Activated T-helper 2 cell treated with anti-CD3 and anti-CD28 coated beads, Interferon-gamma antibody, Interleukin-2, Interleukin-4, amounts not matched to agents 10 μg/mL and 5 μg/mL and 100 μg/mL, durations not matched to agents 14 hours and 24 hours and 36 hours (primary cell): ENCODE data around the gene LDLRAD2. TPM values are rescaled to one million over a fixed set of nuclear protein-coding genes. Genes with fewer than 3 reads are reported as not detected.
"Not testable (repeated sequence)": the region's sequence is repeated elsewhere in the genome, so short reads cannot be mapped to it uniquely, and the experiment has no call there.

Source experiments
- DNase-seq: peaks from one replicate; pipeline ENCODE4 v3.0.0; 2021; ENCODE audit warnings: low spot score
- H3K27ac Mint-ChIP-seq: one replicate; pipeline ENCODE4 v1.8.0; 2021; ENCODE audit warnings: mixed read lengths
- H3K27me3 Mint-ChIP-seq: one replicate; pipeline ENCODE4 v1.8.0; 2021; ENCODE audit warnings: low read depth, mixed read lengths
- H3K36me3 Mint-ChIP-seq: one replicate; pipeline ENCODE4 v1.8.0; 2021; ENCODE audit warnings: low read depth, mixed read lengths
- H3K4me1 Mint-ChIP-seq: one replicate; pipeline ENCODE4 v1.8.0; 2021; ENCODE audit warnings: low read depth, mixed read lengths
- H3K4me3 Mint-ChIP-seq: one replicate; pipeline ENCODE4 v1.8.0; 2021; ENCODE audit warnings: low read depth, mild to moderate bottlenecking, moderate library complexity, mixed read lengths
- H3K9me3 Mint-ChIP-seq: one replicate; pipeline ENCODE4 v1.8.0; 2021; ENCODE audit warnings: mixed read lengths
- intact Hi-C: fragments of 100-400 bp; cut with micrococcal nuclease; formaldehyde crosslinking; loops from one replicate; pipeline ENCODE4 v1.15.1; 2023
- total RNA-seq: library from RNA; stranded (reverse); gene quantifications from 2 replicates; pipeline ENCODE4 v1.2.3, GENCODE V29; 2022

The LDLRAD2 gene
- total RNA-seq, 1 donor from 2014 or later: not detected

DNA sequence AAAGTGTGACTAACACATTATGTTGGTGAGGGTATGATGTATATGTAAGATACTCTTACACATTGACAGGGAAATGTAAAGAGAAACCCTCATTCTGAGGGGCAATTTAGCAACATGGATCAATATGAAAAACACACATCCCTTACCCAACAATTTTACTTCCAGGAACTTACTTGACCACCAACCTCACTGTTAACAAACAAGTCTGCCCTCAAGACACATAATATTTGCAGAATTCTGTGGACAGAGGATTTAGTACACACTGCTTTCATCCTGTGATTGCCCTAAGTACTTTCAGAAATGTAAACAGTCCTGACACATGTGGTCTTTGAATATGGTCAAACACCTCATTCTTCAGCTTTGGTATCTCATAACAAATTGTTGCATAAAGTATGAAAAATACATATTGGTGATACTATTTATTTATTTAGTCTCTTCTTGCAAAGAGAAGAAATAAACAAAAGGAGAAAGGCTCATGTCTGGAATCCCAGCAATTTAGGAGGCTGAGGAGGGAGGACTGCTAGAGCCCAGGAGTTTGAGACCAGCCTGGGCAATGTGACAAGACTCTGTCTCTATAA is 36.0 kb upstream of the LDLRAD2 start:
- no peaks in the 10 kb centered on the region for H3K9me3 Mint-ChIP-seq

DNA sequence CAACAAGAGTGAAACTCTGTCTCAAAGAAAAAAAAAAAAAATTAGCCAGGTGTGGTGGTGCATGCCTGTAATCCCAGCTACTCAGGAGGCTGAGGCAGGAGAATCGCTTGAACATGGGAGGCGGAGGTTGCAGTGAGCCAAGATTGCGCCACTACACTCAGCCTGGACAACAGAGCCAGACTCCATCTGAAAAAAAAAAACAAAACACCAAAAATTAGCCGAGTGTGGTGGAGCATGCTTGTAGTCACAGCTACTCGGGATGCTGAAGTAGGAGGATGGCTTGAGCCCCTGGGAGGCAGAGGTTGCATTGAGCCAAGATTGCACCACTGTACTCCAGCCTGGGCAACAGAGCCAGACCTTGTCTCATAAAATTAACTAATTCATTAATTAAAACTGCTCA is 35.1 kb upstream of the LDLRAD2 start:
- H3K9me3 Mint-ChIP-seq, intact Hi-C loops, H3K4me3 Mint-ChIP-seq, H3K27me3 Mint-ChIP-seq, H3K27ac Mint-ChIP-seq, DNase-seq: not testable (repeated sequence)
- Mint-ChIP-seq H3K4me1 (peaks cover 38% of the 10 kb centered on the region), H3K36me3 (peaks cover 43% of the 10 kb centered on the region)

More for the DNA sequence above, 36.0 kb upstream of the LDLRAD2 start:
- Mint-ChIP-seq H3K4me1 (peaks cover 38% of the 10 kb centered on the region), H3K36me3 (peaks cover 43% of the 10 kb centered on the region), H3K27ac (peak overlapping the region; percentile 63), H3K4me3 (no peak overlapping the region), H3K27me3 (no peaks in the 10 kb centered on the region)
- no peak for DNase-seq
- intact Hi-C loops: no loop called here

DNA sequence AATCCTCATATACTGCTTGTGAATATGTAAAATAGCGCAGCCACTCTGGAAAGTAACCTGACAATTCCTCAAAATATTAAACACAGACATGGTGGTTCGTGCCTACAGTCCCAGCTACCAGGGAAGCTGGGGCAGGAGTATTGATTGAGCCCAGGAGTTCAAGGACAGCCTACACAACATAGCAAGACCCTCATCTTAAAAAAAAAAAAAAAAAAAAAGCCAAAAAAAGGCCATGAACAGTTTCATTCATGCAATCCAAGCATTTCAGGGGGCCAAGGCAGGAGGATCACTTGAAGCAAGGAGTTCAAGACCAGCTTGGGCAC is 33.7 kb upstream of the LDLRAD2 start:
- H3K27ac Mint-ChIP-seq: peak overlapping the region; percentile 57
- intact Hi-C loops: no loop called here

DNA sequence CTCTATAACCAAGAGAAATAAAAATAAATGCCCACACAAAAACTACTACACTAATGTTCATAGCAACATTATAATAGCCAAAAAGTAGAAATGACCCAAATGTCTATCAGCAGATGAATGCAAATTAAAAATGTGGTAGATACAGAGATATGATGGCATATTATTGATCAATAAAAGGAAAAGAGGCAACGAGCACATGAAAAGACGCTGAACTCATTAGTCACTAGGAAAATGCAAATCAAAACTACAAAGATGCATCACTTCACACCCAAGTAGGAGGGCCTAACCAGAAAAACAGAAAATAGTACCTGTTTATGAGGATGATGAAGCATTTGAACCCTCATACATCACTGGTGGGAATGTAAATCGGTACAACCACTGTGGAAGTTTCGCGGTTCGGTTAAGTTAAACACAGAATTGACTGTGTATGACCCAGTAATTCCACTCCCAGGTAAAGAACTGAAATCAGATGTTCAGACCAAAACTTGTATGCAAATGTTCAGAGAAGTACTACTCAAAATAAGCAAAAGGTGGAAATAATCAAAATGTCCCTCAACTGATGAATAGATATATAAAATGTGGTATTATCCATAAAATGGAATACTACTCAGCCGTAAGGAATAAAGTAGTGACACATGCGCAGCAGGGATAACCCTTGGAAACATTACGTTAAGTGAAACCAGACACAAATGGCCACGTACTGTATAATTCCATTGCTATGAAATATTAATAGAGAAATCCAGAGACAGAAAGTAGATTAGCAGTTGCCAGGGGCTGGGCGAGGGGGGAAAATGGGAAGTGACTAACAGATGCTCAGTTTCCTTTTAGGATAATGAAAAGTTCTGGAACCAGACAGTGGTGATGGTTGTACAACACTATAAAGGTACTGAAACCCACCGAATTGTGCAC is 32.2 kb upstream of the LDLRAD2 start:
- H3K4me3 Mint-ChIP-seq: peak overlapping the region; percentile 66
- H3K4me1 Mint-ChIP-seq: peaks cover 36% of the 10 kb centered on the region

More for the DNA sequence above, 33.7 kb upstream of the LDLRAD2 start:
- Mint-ChIP-seq H3K36me3 (peaks cover 42% of the 10 kb centered on the region), H3K9me3 (no peaks in the 10 kb centered on the region), H3K4me1 (peaks cover 36% of the 10 kb centered on the region), H3K4me3 (peak overlapping the region; percentile 20), H3K27me3 (no peaks in the 10 kb centered on the region)
- DNase-seq: no peak

GRCh38 chr1:21781815-21782348 is 30.2 kb upstream of the LDLRAD2 start:
- Mint-ChIP-seq H3K27ac (peak overlapping the region; percentile 100), H3K4me3 (peak overlapping the region; percentile 96), H3K36me3 (peaks cover 28% of the 10 kb centered on the region), H3K4me1 (peaks cover 25% of the 10 kb centered on the region), H3K9me3 (no peaks in the 10 kb centered on the region), H3K27me3 (peaks cover 3% of the 10 kb centered on the region)
- intact Hi-C loops: loop anchor here (2.0 to 5.0 kb wide), 5 partner anchors 39 to 490 kb away; partner anchors contain the start of genes CDC42 and ECE1
- DNase-seq: no peak

More for the DNA sequence above, 32.2 kb upstream of the LDLRAD2 start:
- DNase-seq: no peak
- Mint-ChIP-seq H3K36me3 (peaks cover 39% of the 10 kb centered on the region), H3K27ac (peak overlapping the region; percentile 98), H3K27me3 (no peaks in the 10 kb centered on the region), H3K9me3 (no peaks in the 10 kb centered on the region)
- intact Hi-C loops: loop anchor here (1.0 to 5.0 kb wide), 3 partner anchors 12 to 488 kb away; partner anchors contain the start of genes CDC42 and ECE1

GRCh38 chr1:21782349-21782867 is 29.7 kb upstream of the LDLRAD2 start:
- H3K27ac Mint-ChIP-seq: peak overlapping the region; percentile 100
- H3K36me3 Mint-ChIP-seq: peaks cover 23% of the 10 kb centered on the region
- intact Hi-C loops: loop anchor here (2.0 to 5.0 kb wide), 5 partner anchors 40 to 490 kb away; partner anchors contain the start of genes CDC42 and ECE1
- H3K4me3 Mint-ChIP-seq: peak overlapping the region; percentile 96
- H3K9me3 Mint-ChIP-seq: no peaks in the 10 kb centered on the region
- H3K4me1 Mint-ChIP-seq: peaks cover 21% of the 10 kb centered on the region
- peak; percentile 40 for DNase-seq
- peaks cover 4% of the 10 kb centered on the region for H3K27me3 Mint-ChIP-seq

DNA sequence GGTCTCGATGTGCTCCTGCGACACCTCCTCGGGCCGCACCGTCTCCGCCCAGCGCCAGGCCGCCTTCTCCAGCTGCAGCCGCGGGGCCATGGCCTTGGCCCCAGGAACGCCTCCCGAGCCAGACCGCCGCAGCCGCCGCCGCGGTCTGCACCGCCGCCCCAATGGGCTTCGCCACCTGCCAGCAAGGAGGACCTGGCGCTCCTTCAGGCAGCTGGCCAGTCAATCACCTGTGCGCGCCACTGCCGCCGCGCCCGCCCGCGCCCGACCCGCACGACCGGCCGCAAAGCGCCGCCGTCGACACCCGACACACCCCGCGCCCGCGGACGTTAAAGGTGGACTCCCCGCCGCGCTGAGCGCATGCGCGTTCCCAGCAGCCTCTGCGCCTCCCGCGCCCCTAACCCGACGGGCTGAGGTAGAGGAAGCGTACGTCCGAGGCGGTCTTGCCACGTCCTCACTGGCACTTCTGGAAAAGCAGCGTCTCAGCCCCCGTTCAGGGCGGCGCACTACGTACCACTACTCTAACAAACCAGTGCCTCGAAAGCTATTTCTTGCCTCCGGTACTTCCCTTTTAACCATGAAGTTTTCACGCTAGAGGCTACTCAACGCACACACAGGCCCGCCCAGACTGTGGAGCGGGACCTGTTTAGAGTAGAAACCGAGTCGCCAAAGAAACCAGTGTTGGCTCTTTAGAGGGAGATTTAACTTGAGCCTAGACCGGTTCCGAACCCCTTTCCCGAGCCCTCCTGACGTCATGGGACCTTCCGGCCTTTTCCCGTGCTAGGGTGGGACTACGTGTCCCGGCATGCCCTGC is 29.0 kb upstream of the LDLRAD2 start, which contains the start of gene USP48:
Gene USP48, minus strand, starts transcription at position 282 of the 811 bp plus-strand sequence. Its CDS starts 192 bp downstream, at position 90.
- intact Hi-C loops: loop anchor here (1.0 to 5.0 kb wide), 6 partner anchors 15 to 491 kb away; partner anchors contain the start of genes CDC42 and ECE1
- H3K4me1 Mint-ChIP-seq: peaks cover 19% of the 10 kb centered on the region
- peaks cover 21% of the 10 kb centered on the region for H3K36me3 Mint-ChIP-seq
- H3K4me3 Mint-ChIP-seq: peak within 1 kb of the TSS; percentile 96
- H3K27me3 Mint-ChIP-seq: peaks cover 4% of the 10 kb centered on the region
- no peaks in the 10 kb centered on the region for H3K9me3 Mint-ChIP-seq
- DNase-seq: peak; percentile 98
- peak within 1 kb of the TSS; percentile 100 for H3K27ac Mint-ChIP-seq

- no peaks in the 10 kb centered on the region for H3K9me3 Mint-ChIP-seq
- peak overlapping the region; percentile 100 for H3K27ac Mint-ChIP-seq
- peaks cover 17% of the 10 kb centered on the region for H3K36me3 Mint-ChIP-seq
- DNase-seq: no peak
- peaks cover 15% of the 10 kb centered on the region for H3K4me1 Mint-ChIP-seq
- peak overlapping the region; percentile 96 for H3K4me3 Mint-ChIP-seq
- intact Hi-C loops: loop anchor here (1.0 to 5.0 kb wide), 6 partner anchors 16 to 492 kb away; partner anchors contain the start of genes CDC42 and ECE1
- peaks cover 6% of the 10 kb centered on the region for H3K27me3 Mint-ChIP-seq
Observed at GRCh38 chr1:21783679-21784603, 28.1 kb upstream of the LDLRAD2 start.

DNA sequence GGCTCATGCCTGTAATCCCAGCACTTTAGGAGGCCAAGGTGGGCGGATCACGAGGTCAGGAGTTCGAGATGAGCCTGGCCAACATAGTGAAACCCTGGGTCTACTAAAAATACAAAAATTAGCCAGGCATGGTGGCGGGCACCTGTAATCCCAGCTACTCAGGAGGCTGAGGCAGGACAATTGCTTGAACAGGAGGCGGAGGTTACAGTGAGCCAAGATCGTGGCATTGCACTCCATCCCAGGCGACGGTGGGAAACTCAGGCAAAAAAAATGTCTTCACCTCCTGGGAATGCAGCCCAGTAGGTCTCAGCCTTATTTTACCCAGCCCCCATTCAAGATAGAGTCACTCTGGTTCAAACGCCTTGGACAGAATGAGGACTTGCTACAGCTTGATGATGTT is 26.3 kb upstream of the LDLRAD2 start:
- H3K27me3 Mint-ChIP-seq, H3K27ac Mint-ChIP-seq, H3K36me3 Mint-ChIP-seq, DNase-seq, intact Hi-C loops, H3K4me1 Mint-ChIP-seq, H3K9me3 Mint-ChIP-seq, H3K4me3 Mint-ChIP-seq: not testable (repeated sequence)

DNA sequence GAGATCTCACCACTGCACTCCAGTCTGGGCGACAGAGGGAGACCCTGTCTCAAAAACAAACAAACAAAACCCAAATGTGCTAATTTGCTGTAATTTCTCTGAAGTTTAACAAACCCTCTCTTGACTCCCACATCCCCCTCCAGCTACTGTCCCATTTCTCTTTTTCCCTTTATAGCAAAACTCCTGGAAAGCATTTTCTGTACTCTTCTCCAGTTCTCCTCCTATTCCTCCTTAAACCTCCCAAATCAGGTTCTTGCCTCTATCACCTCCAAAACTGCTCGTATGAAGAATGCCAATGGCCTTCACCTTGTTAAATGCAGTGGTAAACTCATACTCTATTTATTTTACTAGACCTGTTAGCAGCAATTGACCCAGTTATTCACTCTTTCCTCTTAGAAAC is 25.4 kb upstream of the LDLRAD2 start:
- Mint-ChIP-seq H3K9me3 (no peaks in the 10 kb centered on the region), H3K36me3 (peaks cover 4% of the 10 kb centered on the region), H3K27ac (no peak overlapping the region), H3K4me3 (no peak overlapping the region), H3K27me3 (peaks cover 6% of the 10 kb centered on the region), H3K4me1 (peaks cover 4% of the 10 kb centered on the region)
- no peak for DNase-seq
- intact Hi-C loops: no loop called here

DNA sequence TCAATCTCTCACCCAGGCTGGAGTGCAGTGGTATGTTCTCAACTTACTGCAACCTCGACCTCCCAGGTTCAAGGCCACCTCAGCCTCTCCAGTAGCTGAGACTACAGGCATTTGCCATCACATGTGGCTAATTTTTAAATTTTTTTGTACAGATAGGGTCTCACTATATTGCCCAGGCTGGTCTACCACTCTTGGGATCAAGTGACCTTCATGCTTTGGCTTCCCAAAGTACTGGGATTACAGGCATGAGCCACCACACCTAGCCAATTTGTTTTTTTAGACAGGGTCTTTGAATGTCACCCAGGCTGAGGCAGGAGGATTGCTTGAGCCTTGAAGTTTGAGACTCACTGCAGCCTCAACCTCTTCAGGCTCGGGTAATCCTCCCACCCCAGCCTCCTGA is 19.0 kb upstream of the LDLRAD2 start:
- Mint-ChIP-seq H3K36me3 (no peaks in the 10 kb centered on the region), H3K27ac (no peak overlapping the region), H3K4me1 (no peaks in the 10 kb centered on the region), H3K4me3 (no peak overlapping the region), H3K9me3 (peaks cover 13% of the 10 kb centered on the region), H3K27me3 (peaks cover 2% of the 10 kb centered on the region)
- intact Hi-C loops: no loop called here
- DNase-seq: no peak
